Neural cell (in vitro differentiated cells): ENCODE results near the gene CRIP1.

Experiments used
- CTCF ChIP-seq: fragments of 450-650 bp; IDR thresholded peaks from 2 replicates; pipeline ENCODE4 v1.5.1; 2014; ENCODE audit warnings: antibody characterized with exemption, mild to moderate bottlenecking, moderate library complexity; ENCODE audit not compliant: poor library complexity, severe bottlenecking
- EP300 ChIP-seq: fragments of 450-650 bp; conservative IDR thresholded peaks from 2 replicates; pipeline ENCODE4 v1.6.1; 2014; ENCODE audit warnings: antibody characterized with exemption, mild to moderate bottlenecking, moderate library complexity; ENCODE audit not compliant: poor library complexity, severe bottlenecking
- EZH2 ChIP-seq: fragments of 200-600, 300-800 bp; shearing (Covaris generic), sonication (generic); IDR thresholded peaks from 2 replicates; pipeline ENCODE4 v1.6.1; 2014; ENCODE audit warnings: antibody characterized with exemption, low read length, borderline replicate concordance, mild to moderate bottlenecking; ENCODE audit not compliant: insufficient read depth, poor library complexity, severe bottlenecking
- POLR2AphosphoS5 ChIP-seq: IDR thresholded peaks from 2 replicates; pipeline ENCODE4 v1.6.1; 2012
- RAD21 ChIP-seq: fragments of 450-650 bp; conservative IDR thresholded peaks from 2 replicates; pipeline ENCODE4 v1.6.1; 2014; ENCODE audit warnings: antibody characterized with exemption, mild to moderate bottlenecking, moderate library complexity
- REST ChIP-seq: IDR thresholded peaks from 2 replicates; pipeline ENCODE4 v1.6.1; 2012; ENCODE audit warnings: borderline replicate concordance
- SMC3 ChIP-seq: fragments of 450-650 bp; conservative IDR thresholded peaks from 2 replicates; pipeline ENCODE4 v1.6.1; 2014; ENCODE audit warnings: antibody characterized with exemption, mild to moderate bottlenecking, moderate library complexity; ENCODE audit not compliant: poor library complexity
- TAF1 ChIP-seq: IDR thresholded peaks from 2 replicates; pipeline ENCODE4 v1.6.1; 2012; ENCODE audit warnings: low read depth

GRCh38 chr14:105467942-105468471, 18.7 kb upstream of the CRIP1 start:
- TF ChIP-seq CTCF (no peak), RAD21 (no peak), EP300 (no peak), TAF1 (no peak), SMC3 (no peak), EZH2 (no peak), REST (no peak), POLR2AphosphoS5 (no peak)
